Endodermal cell (in vitro differentiated cells): ENCODE measurements around the gene DENND1A. TPM values are rescaled to one million over a fixed set of nuclear protein-coding genes. Genes with fewer than 3 reads are reported as not detected.

Experiments
- DNase-seq: peaks from one replicate; pipeline ENCODE4 v3.0.0-alpha.2; 2017
- H3K27ac ChIP-seq: 2 replicates; pipeline ENCODE4 v1.5.1; 2013; ENCODE audit warnings: mild to moderate bottlenecking, low read depth, low read length, moderate library complexity
- H3K27me3 ChIP-seq: 2 replicates; pipeline ENCODE4 v1.6.1; 2013; ENCODE audit warnings: mild to moderate bottlenecking, low read length, moderate library complexity; ENCODE audit not compliant: insufficient read depth, control insufficient read depth, poor library complexity, severe bottlenecking
- H3K36me3 ChIP-seq: 2 replicates; pipeline ENCODE4 v1.7.0; 2013; ENCODE audit warnings: mild to moderate bottlenecking, low read length, moderate library complexity; ENCODE audit not compliant: control insufficient read depth, insufficient read depth
- H3K4me1 ChIP-seq: one replicate; pipeline ENCODE4 v1.7.0; 2013; ENCODE audit warnings: low read length; ENCODE audit not compliant: control insufficient read depth, insufficient read depth
- H3K4me3 ChIP-seq: 2 replicates; pipeline ENCODE4 v1.5.1; 2013; ENCODE audit warnings: mild to moderate bottlenecking, low read length, moderate library complexity
- H3K9ac ChIP-seq: 2 replicates; pipeline ENCODE4 v1.6.1; 2013; ENCODE audit warnings: mild to moderate bottlenecking, low read length, moderate library complexity; ENCODE audit not compliant: poor library complexity, severe bottlenecking; ENCODE audit errors: extremely low read depth
- H3K9me3 ChIP-seq: 2 replicates; pipeline ENCODE4 v1.6.1; 2013; ENCODE audit warnings: mild to moderate bottlenecking, low read length, moderate library complexity; ENCODE audit not compliant: control insufficient read depth
- H3K27ac Mint-ChIP-seq: 2 replicates; pipeline ENCODE4 v1.8.0; 2020; ENCODE audit warnings: mixed read lengths
- H3K27me3 Mint-ChIP-seq: 2 replicates; pipeline ENCODE4 v1.8.0; 2021; ENCODE audit warnings: mild to moderate bottlenecking, mixed read lengths; ENCODE audit not compliant: insufficient read depth
- H3K36me3 Mint-ChIP-seq: 2 replicates; pipeline ENCODE4 v1.8.0; 2020; ENCODE audit warnings: low read depth, mixed read lengths
- H3K4me1 Mint-ChIP-seq: 2 replicates; pipeline ENCODE4 v1.8.0; 2020; ENCODE audit warnings: mixed read lengths
- H3K4me3 Mint-ChIP-seq: 2 replicates; pipeline ENCODE4 v1.8.0; 2020; ENCODE audit warnings: mild to moderate bottlenecking, moderate library complexity, mixed read lengths
- H3K9me3 Mint-ChIP-seq: 2 replicates; pipeline ENCODE4 v1.8.0; 2020; ENCODE audit warnings: mild to moderate bottlenecking, mixed read lengths
- WGBS, 2 experiments: methylation state at CpG; one replicate each; pipeline versions ENCODE4 v1.1.5 to v1.1.7; 2013; ENCODE audit warnings: missing lambda C conversion rate in 2 of 2, mixed read lengths in 1 of 2; ENCODE audit not compliant: insufficient coverage in 1 of 2, insufficient read length in 1 of 2; 5-methylcytosine and 5-hydroxymethylcytosine counted together
- total RNA-seq, 2 donors: library from RNA; stranded (reverse); fragmentation: NEBNext Ultra II Directional in 1 of 2; extraction: Animal tissue kit (Norgen Biotek cat#: 25700) in 1 of 2; gene quantifications; 2 replicates in 1 of 2; 3 replicates in 1 of 2; pipeline ENCODE4 v1.2.1, GENCODE V29; 2021
- TF ChIP-seq, protein P1 (sequence below): fragments of 200-600 bp; sonication (generic); conservative IDR thresholded peaks from 2 replicates; pipeline ENCODE4 v1.5.0; 2021; ENCODE audit warnings: antibody characterized with exemption, mild to moderate bottlenecking

Gene DENND1A
- total RNA-seq, 2 donors from 2014 or later: 29.5 to 38.4 TPM

DNA sequence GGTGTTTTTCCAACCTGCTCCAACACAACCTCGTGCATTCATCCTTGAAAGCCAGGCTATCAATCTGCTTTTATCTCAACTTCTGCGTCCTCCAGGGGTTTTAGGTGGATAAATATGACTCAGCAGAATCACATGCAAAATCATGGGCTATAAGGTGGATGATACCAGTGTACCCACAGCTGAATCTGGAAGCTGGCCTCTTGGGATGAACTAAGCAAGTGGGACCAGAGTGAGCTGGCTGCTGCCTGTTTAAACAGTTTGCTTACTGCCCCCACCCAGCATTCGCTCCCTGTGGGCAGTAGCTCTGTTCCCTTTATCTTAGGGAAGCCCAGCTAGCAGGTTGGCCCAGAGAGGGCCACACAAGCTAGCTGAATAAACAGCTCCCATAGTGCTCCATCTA, 379.9 kb downstream of the DENND1A start:
- H3K4me3 Mint-ChIP-seq: no peak overlapping the region
- no peaks in the 10 kb centered on the region for H3K36me3 ChIP-seq
- peak; percentile 61 for DNase-seq
- H3K27me3 ChIP-seq: no peaks in the 10 kb centered on the region
- H3K4me1 Mint-ChIP-seq: peaks cover 18% of the 10 kb centered on the region
- H3K4me1 ChIP-seq: peaks cover 2% of the 10 kb centered on the region
- TF ChIP-seq, protein P1, sequence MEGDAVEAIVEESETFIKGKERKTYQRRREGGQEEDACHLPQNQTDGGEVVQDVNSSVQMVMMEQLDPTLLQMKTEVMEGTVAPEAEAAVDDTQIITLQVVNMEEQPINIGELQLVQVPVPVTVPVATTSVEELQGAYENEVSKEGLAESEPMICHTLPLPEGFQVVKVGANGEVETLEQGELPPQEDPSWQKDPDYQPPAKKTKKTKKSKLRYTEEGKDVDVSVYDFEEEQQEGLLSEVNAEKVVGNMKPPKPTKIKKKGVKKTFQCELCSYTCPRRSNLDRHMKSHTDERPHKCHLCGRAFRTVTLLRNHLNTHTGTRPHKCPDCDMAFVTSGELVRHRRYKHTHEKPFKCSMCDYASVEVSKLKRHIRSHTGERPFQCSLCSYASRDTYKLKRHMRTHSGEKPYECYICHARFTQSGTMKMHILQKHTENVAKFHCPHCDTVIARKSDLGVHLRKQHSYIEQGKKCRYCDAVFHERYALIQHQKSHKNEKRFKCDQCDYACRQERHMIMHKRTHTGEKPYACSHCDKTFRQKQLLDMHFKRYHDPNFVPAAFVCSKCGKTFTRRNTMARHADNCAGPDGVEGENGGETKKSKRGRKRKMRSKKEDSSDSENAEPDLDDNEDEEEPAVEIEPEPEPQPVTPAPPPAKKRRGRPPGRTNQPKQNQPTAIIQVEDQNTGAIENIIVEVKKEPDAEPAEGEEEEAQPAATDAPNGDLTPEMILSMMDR: no peak
- H3K27ac ChIP-seq: no peak overlapping the region
- no peak overlapping the region for H3K9ac ChIP-seq
- peak overlapping the region; percentile 20 for H3K27ac Mint-ChIP-seq
- peaks cover 32% of the 10 kb centered on the region for H3K36me3 Mint-ChIP-seq
- WGBS, 2 experiments: 77 to 83% methylated on average over 1 to 3 of the region's 3 CpGs
- H3K9me3 Mint-ChIP-seq: no peaks in the 10 kb centered on the region
- no peaks in the 10 kb centered on the region for H3K9me3 ChIP-seq
- no peaks in the 10 kb centered on the region for H3K27me3 Mint-ChIP-seq
- no peak overlapping the region for H3K4me3 ChIP-seq

DNA sequence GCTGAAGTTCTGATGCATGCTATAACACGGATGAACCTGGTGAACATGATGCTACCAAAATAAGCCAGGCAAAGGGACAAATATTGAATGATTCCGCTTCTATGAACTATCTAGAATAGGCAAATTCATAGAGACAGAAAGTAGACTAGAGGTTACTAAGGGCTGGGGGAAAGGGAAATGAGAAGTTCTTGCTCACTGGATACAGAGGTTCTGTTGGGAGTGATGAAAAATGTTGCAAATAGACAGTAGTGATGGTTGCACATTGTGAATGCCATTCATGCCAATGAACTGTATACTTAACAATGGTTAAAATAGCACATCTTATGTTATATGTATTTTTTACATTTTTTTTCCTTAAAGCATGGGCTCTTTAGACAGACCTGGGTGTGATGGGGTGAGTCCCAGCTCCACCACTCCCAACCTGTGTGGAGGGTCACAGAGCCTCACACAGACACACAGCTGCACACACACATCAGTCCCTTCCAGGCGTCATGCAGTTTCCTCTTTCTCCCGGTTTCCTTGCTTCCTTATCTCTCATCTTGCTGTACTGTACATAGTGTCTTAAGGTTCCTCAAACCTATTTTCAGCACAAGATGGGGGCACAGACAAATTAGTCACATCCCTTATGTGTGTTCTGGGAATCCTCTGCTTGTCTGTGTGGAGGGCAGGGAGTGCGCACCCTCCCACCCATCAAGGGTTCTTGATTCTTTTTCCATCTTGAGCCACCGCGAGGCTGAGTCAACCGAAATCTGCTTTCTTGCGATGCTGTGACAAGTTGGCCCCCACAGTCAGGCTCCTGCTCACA, 381.0 kb downstream of the DENND1A start:
- H3K9me3 ChIP-seq: no peaks in the 10 kb centered on the region
- no peaks in the 10 kb centered on the region for H3K36me3 ChIP-seq
- Mint-ChIP-seq H3K27me3 (no peaks in the 10 kb centered on the region), H3K36me3 (peaks cover 24% of the 10 kb centered on the region), H3K9me3 (no peaks in the 10 kb centered on the region), H3K4me1 (peaks cover 18% of the 10 kb centered on the region), H3K27ac (no peak overlapping the region), H3K4me3 (no peak overlapping the region)
- H3K27ac ChIP-seq: no peak overlapping the region
- DNase-seq: no peak
- H3K4me3 ChIP-seq: no peak overlapping the region
- TF ChIP-seq, protein P1: no peak
- WGBS, 2 experiments: 86 to 91% methylated on average over 3 to 9 of the region's 9 CpGs
- no peak overlapping the region for H3K9ac ChIP-seq
- peaks cover 2% of the 10 kb centered on the region for H3K4me1 ChIP-seq
- H3K27me3 ChIP-seq: no peaks in the 10 kb centered on the region

DNA sequence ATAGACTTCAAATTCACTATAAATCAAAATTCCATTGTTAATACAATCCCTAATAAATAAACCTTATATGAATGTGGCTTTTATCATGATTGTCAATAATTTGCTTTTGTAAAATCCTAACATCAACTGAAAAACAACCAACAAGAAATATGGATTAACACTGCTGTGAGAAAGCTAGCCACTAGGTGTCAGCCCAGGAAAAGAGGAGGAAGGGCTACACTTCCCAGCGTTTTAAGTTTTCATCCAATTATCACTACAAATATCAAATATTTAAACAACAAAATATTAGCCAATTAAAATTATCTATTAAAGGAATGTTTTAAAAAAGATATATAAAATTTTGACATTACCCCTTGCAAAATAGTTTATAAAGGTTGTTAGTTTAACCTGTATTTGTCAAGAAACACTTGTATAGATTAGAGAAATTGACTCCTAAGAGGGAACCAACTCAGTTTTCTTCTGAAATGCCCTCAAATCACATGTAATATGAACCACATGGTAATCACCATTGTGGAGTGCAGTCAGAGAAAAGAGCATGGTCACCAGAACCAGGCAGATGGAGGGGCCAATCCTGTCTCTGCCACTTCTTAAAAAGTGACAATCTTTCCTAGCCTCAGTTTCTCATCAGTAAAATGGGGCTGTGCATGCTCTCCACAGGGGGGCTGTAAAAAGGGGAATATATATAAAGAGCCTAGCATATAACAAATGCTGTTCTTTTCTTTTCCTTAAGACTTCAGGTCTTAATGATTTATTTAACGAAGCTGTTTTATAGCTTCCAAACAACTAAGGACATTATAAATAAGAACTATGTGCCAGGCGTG, 385.7 kb downstream of the DENND1A start:
- no peaks in the 10 kb centered on the region for H3K4me1 ChIP-seq
- TF ChIP-seq, protein P1: peak; percentile 97
- H3K27ac ChIP-seq: no peak overlapping the region
- H3K9me3 Mint-ChIP-seq: no peaks in the 10 kb centered on the region
- H3K36me3 Mint-ChIP-seq: peaks cover 21% of the 10 kb centered on the region
- no peak overlapping the region for H3K9ac ChIP-seq
- H3K27me3 ChIP-seq: no peaks in the 10 kb centered on the region
- no peak overlapping the region for H3K27ac Mint-ChIP-seq
- no peak overlapping the region for H3K4me3 ChIP-seq
- no peak overlapping the region for H3K4me3 Mint-ChIP-seq
- no peaks in the 10 kb centered on the region for H3K9me3 ChIP-seq
- DNase-seq: peak; percentile 65
- H3K4me1 Mint-ChIP-seq: peaks cover 7% of the 10 kb centered on the region
- WGBS, 2 experiments: 98 to 100% methylated on average over 2 of the region's 3 CpGs
- no peaks in the 10 kb centered on the region for H3K36me3 ChIP-seq
- H3K27me3 Mint-ChIP-seq: no peaks in the 10 kb centered on the region
